Stimulated activated CD4-positive, alpha-beta T cell treated with anti-CD3 and anti-CD28 coated beads, Interleukin-12 subunit alpha, Interleukin-12 subunit beta, amount 100 ng/mL, for 48 hours (primary cell): ENCODE data around the gene HOXB4.

Source experiments
- DNase-seq, 3 donors: peaks; one replicate each; pipeline ENCODE4 v3.0.0-alpha.2; 2020; ENCODE audit warnings: low read depth in 2 of 3, low spot score in 1 of 3

HOXB4 gene

GRCh38 chr17:48615047-48615962 lies 37.2 kb upstream of the HOXB4 start, which contains the start of gene HOXB8:
TSS of gene HOXB8 (minus strand) at chr17:48615292. CDS start at chr17:48614704, 588 bp downstream.
- no peak for DNase-seq

DNA sequence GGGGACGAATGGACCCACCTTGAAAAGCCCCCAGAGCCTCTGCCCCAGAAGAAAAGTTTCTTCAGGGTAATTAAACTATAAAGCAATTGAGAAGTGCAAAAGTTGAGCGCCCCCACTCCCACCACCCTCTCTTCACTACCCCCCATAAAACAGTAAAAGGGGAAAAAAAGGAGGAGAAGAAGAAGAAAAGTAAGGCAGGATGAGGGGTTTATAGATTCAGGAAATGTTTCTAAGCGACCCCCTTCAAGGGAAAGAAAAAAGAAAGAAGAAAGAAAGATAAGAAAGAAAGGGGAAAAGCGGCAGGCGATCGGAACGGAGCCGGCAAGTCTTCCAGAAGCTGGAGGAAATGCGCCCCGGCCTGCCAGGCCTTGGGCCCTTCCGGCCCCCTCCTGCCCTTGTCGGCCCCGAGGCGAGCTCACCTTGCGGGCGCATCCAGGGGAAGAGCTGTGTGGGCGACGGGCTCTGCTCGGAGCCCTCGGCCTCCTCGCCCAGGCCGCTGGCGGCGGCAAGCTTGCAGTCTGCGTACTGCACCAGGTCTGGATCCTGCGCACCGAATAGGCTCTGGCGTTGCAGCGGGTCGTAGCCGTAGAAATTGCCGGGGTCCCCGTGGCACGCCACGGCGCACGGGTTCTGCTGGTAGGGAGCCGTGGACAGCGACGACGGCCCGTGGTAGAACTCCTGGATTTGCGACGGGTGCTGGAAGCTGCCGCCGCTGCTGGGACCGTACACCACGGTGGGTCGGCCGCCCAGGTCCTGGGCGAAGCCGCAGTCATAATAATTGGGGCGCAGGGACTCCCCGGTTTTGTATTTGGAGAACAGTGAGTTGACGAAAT lies 35.9 kb upstream of the HOXB4 start:
- DNase-seq, result no peak

- DNase-seq, result no peak
These were observed 34.9 kb upstream of the HOXB4 start for GRCh38 chr17:48612854-48613691.

GRCh38 chr17:48612456-48612853 lies 34.3 kb upstream of the HOXB4 start:
- DNase-seq, result no peak

GRCh38 chr17:48611681-48612455 lies 33.7 kb upstream of the HOXB4 start:
- no peak for DNase-seq

DNA sequence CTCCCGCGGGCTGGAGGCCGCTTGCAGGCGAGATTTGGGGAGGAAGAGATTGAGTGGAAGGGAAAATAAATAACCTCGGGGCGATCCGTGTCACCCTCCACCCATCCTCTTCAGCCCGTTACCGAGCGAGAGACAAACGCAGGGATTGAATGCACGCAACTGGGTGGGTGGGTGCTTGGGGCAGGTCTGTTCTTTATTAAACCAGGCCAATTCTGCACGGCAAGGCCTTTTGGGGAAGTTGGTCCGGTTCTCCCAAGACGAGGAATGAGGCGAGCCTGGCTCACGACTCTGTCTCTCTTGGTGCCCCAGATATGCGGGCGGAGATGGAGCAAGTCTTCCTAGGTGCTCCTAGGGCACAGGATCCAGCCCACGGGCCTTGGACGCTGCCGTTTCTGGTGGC lies 33.1 kb upstream of the HOXB4 start:
- no peak for DNase-seq

DNA sequence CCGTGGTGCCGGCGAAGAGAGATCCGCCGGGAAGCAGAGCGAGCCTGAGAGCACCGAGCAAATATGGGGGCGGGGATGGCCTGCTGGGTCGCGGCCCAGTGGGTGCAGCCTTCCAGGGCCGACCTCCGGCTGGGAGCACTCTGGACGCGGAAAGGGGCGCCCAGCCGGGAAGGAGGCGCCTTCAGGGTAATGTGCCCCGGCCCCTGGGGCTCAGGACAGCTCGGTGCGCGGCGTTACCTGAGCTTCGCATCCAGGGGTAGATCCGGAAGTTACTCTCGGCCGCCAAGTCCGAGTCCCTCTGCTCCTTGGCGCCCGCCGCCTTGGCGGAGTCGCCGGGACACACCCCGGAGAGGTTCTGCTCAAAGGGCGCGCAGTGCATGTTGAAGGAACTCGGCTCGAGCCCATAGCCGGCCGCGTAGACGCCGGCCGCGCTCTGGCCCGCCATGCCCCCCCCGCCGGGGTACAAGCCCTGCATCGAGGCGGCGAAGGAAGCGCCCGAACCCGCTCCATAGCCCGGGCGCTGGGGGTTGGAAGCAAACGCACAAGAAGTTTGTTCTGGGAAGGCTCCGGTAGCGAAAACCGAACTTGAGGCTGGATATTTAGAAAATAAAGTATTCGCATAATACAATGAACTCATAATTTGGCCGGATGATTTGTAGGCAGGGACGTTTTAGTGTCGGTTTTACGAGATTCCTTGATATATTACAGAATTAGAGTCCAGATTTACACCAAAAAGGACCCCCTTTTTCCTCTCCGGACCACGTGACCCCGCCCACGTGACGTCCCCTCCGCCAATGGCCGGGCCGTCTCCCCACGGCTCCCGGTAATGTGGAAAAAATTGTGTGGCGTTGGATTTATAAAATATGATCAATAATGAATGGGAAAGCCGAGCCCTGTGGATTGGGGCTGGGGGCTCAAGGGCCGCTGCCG lies 32.4 kb upstream of the HOXB4 start, which contains the start of gene HOXB7:
TSS of gene HOXB7 (minus strand) at position 736 of the 930 bp plus-strand sequence. CDS start at position 637, 99 bp downstream.
- peak in 2 of 3 donors; percentile 61 to 70 for DNase-seq

GRCh38 chr17:48609759-48610281 lies 31.7 kb upstream of the HOXB4 start:
- DNase-seq, result no peak

- no peak for DNase-seq
These were observed 30.9 kb upstream of the HOXB4 start for GRCh38 chr17:48609033-48609432.

DNA sequence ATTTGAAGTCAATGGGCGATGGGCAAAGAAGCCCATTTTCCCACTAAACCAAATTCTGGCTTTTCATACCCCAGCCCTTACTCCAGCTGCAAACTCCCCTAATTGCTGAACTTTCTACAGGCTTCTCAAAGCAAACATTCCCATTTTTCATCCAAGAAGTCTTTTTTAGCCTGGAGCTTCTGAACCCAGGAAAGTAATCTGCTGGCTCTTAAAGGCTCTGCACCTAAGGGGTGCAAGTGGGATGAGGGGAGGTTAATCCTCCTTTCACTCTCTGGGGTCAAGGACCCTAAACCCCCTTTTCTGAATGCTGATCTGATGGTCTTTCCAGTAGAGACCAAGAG lies 30.3 kb upstream of the HOXB4 start:
- no peak for DNase-seq

GRCh38 chr17:48606892-48607614 lies 28.9 kb upstream of the HOXB4 start:
- no peak for DNase-seq

- DNase-seq, result no peak
These were observed 28.1 kb upstream of the HOXB4 start for GRCh38 chr17:48605991-48606891.

DNA sequence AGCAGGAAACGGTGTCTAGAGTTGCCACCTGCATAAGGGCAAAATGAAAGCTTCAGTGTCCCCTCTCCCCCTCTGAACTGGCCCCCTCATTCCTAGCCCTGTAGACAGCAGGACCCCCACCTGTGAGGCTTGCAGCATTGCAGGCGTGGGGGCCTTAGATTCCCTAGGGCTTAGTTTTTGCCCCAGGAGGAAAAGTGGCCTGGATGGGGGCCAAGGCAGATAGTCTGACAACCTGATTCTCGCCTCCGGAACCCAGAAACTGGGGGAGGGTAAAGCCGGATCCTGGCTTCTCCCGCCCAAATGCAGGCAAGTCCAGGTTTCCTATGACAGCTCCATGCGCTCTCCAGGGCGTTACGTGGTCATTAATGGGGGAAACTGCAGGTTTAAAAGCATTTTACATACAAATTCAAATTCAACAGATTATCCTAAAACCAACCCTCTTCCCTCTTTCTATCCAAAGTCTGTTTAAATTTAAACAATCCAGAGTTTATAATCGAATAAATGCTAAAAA lies 27.3 kb upstream of the HOXB4 start:
- DNase-seq, result no peak

GRCh38 chr17:48604770-48605329 lies 26.7 kb upstream of the HOXB4 start, which contains the start of gene HOXB6:
TSS of gene HOXB6 (minus strand) at chr17:48604986. CDS start at chr17:48598150, 6,836 bp downstream.
- DNase-seq, result no peak

GRCh38 chr17:48603959-48604769 lies 26.0 kb upstream of the HOXB4 start:
- DNase-seq, result no peak
